Effector CD8-positive, alpha-beta T cell (primary cell): ENCODE data around the gene SRSF1.
"Not testable (repeated sequence)": the region's sequence is repeated elsewhere in the genome, so short reads cannot be mapped to it uniquely, and the experiment has no call there.

Experiments used
- DNase-seq: peaks from one replicate; lab custom pipeline; 2025; lab: John Stamatoyannopoulos, UW
- total RNA-seq, 4 experiments: gene quantifications; one replicate each; lab custom pipeline; 2026; lab: John Stamatoyannopoulos, UW

Gene SRSF1, protein sequence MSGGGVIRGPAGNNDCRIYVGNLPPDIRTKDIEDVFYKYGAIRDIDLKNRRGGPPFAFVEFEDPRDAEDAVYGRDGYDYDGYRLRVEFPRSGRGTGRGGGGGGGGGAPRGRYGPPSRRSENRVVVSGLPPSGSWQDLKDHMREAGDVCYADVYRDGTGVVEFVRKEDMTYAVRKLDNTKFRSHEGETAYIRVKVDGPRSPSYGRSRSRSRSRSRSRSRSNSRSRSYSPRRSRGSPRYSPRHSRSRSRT
- total RNA-seq: 62.1 to 95.8 (median 75.0) reads per million in 4 experiments

DNA sequence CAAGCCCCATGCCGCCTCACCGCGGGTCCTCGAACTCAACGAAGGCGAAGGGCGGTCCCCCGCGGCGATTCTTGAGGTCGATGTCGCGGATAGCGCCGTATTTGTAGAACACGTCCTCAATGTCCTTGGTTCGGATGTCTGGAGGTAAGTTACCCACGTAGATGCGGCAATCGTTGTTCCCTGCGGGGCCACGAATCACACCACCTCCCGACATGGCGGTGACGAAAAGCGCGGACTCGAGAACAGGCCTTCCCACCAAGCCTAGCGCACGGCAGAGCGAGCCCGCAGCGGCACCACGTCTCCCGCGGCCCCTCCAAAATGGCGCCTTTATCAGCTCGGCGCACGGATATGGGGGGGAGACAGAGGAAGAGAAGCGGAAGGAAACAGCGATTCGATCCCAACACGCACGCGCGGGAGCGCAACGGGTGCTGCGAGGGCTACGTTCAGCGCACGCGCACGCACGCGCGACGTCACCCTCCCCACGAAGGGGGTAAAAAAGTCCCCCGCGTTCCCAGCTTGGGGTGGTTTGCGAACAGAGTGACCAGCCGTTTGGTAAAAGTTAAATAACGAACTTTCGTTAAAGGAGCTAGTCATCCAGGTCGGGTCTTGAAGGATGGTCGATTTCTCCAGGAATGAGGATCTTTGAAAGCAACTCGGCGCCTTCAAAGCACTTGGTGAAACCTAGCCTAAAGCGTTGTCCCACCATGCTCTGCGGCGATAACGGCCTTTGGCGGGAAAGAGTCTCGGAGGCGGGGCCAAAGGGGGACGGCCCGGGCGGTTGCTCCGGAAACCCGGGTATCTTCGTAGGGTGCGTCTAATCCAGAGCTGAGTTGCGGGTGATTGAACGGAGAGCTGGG, at the start of gene SRSF1:
TSS of gene SRSF1 (minus strand) at position 323 of the 857 bp plus-strand sequence. CDS start at position 214, 109 bp downstream.
- DNase-seq: peak; percentile 96

DNA sequence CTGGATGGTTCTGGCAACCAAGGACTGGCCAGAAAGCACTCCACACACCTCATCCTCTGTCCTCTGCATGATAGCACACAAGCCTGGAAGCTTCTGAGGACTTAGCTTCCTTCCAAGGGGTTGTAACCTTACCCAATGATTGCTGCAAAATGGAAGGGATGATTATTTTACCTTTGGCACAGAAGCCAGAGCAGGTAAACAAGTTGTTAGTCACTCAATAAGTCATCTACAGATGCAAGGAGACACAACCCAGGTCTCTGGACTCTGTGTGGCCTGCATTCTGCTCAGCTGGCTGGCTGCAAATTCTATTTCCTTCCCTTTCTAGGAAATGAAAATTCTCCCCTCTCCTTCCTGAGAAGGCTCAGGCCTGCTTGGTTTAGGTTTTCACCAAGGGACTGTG, 49.4 kb upstream of the SRSF1 start:
- DNase-seq: no peak

DNA sequence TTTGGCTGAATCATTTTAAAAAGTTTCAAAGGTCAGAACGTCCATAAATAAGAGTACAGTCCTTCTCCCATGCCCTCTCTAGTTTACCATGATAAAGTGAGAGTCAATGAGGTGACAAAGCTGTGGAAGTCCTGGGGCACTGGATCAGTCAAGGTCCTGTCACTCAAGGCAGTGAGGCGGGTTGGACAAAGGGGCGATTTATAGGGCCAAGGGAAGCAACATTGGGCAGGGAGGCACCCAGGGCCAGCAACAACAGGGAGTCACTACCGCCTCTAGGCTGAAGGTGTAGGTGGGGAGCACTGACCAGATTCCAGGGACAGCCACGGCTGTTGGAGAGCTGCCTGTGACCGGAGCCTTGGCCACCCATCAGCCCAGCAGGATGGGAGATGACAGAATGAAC, 47.6 kb upstream of the SRSF1 start:
- no peak for DNase-seq

DNA sequence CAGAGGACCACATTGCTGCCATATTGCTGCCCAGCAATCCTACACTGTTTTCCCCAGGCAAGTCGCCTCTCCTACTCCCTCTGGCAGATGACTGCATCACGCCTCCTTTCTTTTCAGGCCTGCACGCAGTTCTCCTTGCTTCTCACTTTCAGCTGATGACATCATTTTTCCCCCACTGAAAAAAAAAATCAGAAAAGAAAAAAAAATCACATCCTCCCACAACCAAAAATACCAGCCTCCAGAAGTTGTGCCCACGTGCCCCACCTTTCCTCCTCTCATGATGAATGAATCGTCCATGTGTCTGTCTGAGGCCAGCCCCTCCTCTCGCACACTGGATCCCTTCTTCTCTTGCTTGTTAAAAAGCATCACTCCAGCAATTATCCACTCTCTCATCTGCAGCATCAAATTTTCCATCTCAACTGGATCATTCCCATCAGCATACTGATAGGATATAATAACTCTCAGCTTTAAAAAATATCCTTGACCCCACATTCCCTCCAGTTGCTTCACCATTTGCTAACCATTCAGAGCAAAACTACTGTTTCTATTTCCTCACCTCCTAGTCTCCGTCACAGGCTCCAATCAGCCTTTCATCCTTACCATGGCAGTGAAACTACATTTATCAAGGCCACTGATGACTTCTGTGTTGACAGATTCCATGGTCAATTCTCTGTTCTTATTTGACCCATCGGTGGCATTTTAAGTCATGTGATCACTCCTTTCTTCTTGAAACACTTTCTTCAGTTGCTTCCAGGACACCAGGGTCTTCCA, 46.1 kb upstream of the SRSF1 start:
- DNase-seq: no peak

DNA sequence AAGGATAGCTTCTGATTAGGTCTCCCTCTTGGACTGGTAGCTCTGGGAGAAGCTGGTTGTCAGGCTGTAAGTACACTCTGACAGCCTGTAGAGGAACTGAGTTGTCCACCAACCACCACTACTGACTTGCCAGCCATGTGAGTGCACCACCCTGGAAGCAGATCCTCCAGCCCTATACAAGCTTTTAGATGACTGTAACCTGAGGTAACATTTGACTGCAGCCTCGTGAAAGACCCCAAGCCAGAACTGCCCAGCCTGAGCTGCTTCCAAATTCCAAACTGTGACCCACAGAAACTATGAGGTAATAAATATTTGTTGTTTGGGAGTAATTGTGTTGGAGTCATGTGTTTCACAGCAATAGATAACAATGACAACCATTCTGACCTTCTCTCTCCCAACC, 45.4 kb upstream of the SRSF1 start:
- no peak for DNase-seq

DNA sequence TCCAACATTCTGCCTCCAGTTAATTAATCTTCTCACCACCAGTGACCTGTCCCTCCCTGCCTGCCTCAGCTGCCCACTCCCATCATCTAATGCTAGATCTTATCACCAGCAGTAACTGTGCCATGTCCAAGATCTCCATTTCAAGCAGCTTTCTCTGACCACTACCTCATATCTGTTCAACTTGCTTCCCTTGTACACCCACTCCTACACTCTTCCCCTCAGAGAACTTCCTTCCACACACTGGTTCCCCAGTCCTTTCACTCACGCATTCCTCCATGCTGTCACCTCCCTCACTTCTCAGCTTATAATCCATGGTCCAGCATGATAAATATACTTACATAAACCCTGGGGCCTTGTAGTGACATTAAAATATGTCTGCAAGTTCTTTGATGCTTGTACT, 44.4 kb upstream of the SRSF1 start:
- DNase-seq: no peak

DNA sequence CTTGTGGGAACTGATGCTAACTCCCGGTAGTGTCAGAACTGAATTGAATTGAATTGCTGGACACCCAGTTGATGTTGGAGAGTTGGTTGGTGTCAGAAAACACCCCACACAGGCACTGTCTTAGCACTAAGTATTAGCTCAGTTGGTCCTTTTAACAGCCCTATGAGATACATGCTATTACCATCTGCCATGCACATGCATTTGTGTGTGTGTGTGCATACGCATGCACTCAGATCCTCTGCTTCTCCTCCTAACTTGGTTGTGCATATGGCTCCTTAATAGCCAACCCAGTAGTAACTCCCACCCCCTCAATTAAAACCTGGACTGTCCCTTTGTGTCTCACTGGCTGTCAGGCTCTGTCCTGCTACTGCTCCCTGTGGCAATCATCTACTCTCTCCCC, 43.9 kb upstream of the SRSF1 start:
- no peak for DNase-seq

DNA sequence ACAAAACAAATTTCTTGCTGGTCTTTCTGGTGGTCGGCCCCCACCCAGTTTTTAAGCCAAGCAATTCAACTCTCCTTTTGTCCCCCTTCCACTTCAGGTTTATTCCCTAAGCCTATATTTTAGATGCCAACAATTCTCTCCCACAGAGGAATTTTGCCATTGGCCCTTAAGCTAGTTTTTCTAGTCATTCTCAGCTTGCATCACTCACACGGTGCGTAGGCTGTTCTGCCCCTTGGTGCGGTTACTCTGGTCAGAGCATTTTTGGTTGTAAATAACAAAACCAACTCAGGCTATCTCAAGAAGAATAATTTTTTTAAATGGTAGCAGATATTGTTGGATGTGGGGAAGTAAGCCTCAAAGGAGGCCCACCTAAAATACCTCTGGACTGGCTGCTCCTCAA, 42.5 kb upstream of the SRSF1 start:
- no peak for DNase-seq

DNA sequence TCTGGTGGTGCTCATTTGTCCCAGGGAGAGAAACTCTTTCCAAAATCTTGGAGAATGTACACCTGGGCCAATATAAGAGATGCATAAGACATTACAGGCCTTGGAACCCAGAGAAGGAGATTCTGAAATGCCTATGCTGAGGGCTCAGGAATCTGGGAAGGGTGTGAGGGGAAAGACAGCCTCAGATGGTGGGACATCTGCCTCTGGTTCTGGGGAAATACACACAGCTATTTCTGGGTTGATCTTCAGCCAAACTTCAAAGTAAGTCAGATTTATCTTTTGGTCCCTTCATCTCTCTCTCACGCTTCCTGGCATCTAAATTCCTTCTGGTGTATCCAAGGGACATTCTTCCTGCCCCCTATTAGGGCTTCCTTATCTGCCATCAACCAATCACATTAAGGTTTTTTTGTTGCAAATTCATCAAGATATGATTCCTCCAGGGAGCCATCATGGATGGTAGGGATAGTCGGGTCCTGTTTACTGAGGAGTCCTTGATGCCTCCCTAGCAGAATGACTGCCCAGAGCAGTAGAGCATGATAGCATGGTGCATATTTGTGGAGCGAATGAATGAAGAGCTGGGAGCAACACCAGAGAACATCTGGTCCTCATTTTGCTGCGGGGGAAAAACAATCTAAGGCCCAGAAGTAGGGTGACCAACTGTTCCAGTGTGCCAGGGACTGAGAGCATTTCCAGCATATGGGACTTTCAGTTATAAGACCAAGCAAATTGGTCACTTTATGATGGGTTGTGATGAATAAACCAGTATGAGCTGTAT, 40.5 kb upstream of the SRSF1 start:
- no peak for DNase-seq

DNA sequence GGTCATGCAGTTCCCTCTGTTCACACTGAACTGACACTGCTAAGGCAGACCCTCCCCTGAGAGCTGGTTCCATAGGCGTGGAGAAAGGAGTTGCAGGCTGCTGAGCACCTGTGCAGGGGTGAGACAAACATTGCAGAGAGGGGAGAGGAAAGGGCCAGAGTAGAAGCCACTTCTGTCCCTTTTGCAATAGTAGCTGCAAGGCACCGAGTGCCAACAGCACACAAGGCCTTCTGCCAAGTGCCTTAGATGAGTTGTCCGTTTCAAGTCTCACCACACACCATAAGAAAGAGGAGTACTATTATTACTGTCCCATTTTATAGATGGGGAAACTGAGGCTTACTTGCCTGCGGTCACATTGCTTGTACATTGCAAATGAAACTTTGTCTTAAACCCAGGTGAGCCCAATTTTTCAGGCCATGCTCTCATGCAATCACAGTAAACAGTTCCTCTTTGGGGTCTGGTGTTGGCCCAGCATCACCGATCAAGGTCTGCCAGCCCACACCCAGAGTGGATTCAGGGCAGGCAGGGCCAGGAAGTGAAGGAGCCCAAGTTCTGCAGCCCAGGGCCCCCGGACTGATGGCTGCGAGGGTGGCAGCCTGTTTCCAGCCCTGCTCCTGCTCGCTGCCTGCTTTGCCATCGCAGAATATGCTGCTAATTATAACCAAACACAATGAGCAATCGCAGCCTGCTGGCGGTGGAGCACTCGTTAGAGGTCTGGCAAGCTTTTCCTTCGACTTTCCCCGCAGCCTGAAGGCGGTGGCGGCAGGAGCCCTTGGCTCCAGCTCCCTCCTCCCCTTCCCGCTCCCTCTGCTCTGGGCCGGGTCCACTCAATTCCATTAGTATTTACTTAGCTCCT, 39.4 kb upstream of the SRSF1 start:
- no peak for DNase-seq

DNA sequence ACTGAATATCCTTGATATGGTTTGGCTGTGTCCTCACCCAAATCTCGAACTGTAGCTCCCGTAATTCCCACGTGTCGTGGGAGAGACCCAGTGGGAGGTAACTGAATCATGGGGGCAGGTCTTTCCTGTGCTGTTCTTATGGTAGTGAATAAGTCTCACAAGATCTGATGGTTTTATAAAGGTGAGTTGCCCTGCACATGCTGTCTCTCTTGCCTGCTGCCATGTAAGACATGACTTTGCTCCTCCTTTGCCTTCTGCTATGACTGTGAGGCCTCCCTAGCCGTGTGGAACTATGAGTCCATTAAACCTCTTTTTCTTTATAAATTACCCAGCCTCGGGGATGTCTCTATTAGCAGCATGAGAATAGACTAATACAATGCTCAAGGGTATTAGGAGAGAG, 37.2 kb upstream of the SRSF1 start:
- not testable (repeated sequence) for DNase-seq

DNA sequence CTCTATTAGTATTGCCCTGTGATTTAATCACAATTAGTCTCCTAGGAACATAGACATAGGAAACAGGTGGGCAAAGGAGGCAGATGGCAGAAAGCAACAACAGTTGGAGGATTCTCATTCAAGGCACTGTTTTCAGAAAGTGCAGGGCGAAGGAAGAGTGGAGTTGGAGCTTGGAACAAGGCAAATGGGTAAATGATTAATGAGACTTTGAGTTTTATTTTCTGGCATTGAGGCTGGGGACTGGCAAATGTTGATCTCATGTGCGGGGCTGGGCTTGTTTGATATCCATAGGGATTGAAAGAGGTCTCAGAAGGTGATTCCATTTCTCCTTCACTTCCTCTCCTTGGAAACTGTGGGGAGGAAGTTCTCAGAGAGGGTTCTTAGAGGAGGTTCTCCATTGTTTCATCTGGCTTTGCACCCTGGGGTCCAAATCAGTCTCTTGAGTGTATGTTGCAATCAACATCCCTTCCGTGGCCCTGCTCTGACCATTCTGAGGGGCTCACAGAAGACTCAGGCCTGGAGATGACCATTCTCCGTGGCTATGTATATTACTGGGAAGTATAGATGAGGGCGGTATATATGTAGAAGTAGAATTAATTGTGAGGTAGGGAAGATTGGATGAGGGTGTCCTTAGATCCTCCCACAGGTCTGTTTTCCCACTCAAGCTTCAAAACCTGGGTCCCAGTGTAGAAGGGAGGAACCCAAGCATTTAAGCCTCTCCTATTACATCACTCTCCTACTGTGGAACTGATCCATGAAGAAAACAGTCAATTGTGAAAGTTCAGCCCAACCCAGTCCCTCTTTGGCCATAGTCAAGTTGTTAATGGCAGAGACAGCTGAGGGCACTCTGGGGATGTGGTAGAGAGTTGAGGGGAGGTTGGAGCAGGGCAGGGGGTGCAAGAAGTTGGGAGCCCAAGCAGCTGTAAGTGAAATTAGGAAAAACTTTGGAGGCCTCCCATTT, 36.5 kb upstream of the SRSF1 start:
- no peak for DNase-seq

DNA sequence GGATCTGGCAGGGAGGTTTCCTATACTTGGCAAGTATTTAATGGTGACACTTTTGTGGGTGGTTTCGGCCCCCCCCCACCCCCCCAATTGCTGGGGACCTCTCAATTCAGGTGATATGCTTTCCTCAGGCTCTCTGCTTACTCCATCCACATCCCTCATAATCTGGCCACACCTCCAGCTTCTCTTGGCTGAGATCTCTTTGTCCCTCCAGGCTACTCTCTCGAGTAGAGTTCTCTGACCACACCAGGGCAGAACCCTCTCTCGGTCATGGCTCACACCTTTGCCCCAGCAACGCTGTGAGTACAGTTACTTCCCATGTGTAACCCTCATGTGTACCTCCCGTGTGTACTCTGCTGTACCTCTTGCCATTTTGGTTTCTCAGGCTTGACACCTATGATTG, 34.1 kb upstream of the SRSF1 start:
- no peak for DNase-seq

DNA sequence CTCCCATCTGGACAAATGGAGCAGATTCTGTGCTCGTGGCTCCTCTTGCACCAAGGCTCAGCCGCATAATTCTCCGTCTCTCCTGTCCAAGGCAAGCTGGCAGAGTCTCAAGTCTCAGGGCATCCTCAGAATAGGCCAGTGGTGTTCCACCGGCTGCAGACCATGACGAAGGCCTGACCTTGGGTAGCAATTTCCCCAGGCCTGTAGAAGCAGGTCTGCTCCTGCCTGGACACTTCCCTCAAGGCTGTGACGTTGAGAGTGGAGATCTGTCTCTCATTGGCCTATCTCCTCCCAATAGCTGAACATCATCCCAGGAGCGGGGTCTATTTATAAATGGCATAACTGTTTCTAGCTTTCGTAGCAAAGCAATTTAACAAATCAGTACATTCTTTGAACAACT, 33.3 kb upstream of the SRSF1 start:
- DNase-seq: no peak

DNA sequence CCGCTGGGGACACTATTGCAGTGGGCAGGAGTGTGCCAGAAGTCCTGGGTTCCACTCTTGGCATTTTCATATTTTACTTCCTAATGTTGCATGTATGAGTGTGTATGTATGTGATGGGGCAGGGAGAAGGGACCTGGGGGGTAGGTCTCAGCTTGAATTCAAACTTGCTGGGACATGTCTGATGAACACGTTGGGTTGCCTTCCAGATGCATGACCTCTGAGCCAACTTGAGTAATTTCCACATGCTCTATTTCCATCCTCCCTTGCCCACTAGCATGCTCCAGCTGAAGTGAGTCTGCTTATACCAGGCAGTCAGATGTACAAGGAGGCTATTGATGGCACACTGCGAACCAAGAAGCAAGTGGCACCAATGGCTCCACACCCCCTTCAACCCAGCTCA, 32.9 kb upstream of the SRSF1 start:
- DNase-seq: no peak

DNA sequence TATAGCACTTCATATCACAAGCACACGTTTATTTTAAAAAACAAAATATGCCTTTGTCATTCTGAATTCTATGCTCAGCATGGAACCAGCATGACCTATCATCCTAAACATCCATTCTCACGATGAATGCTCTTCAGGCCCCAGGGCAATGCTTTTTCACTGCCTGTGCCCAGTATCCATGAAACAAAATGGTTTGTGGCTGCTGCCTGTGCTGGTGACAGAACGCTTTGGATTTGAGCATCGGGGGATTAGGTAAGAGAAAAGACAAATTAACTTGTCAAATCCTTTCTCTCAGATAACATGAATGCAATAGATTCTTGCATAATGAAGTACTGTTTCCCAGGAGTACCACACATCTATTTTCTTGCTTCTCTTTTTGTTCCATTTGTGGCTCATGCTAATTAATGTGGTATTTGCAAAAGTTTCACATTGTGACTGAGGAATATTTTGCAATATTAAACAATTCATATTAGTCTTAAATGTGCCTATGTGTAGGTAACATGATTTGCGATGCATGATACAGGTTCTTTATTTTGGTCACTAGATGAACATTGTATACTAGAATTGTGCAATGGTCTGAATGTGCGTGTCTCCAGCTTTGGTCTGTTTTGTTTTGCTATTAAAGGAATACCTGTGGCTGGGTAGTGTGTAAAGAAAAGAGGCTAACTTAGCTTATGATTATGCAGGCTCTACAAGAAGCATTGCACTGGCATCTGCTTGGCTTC, 25.8 kb upstream of the SRSF1 start:
- no peak for DNase-seq

DNA sequence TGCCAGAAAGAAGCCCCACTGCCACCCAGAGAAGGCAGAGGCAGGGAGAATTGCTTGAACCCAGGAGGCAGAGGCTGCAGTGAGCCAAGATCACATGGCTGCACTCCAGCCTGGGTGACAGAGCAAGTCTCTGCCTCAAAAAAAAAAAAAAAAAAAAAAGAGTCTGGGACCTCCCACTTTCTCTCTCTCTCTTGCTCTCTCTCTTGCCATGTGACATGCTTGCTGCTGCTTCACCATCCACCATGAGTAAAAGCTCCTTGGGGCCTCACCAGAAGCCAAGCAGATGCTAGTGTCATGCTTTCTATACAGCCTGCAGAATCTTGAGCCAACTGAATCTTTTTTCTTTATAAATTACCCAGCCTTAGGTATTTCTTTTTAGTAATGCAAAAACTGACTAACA, 21.5 kb upstream of the SRSF1 start:
- DNase-seq: no peak

DNA sequence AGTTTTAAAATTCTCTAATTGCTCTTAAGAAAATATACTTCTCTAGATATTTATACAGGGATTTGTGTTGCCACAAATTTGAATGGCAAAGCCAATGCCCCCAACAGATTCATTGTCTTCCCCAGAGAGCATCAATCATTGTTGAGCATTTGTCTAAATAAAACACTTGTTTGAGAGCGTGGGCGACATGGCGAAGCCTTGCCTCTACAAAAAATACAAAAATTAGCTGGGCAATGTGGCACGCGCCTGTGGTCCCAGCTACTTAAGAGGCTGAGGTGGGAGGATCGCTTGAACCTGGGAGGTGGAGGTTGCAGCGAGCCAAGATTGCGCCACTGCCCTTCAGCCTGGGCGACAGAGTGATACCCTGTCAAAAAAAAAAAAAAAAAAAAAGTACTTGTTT, 13.4 kb upstream of the SRSF1 start:
- no peak for DNase-seq

DNA sequence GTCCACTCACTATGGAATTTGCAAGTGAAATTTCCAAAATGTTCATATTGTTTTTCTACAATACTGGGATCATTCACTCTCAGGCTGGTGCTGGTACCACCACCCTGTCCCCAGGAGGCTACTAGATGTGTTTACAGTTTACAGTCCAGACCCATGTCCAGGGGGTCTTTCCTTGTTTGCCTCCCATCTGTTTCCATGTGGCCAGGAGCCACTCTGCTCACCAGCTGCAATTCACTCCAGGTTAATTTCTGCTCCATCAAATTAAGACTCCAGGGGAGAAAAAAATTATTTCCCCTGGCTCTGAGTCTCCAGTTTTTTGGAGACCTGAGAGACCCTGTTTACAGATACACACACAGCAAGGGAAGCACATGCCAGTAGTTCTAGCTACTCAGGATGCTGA, 12.5 kb upstream of the SRSF1 start:
- DNase-seq: no peak
